PC-3 (cell line): ENCODE data around the gene POP5. TPM values are rescaled to one million over a fixed set of nuclear protein-coding genes. Genes with fewer than 3 reads are reported as not detected.

ENCODE experiments used
- ATAC-seq: fragments of 200-7000 bp; cut with Tn5 transposase; 2 replicates; pipeline ENCODE4 v1.9.1; 2020; ENCODE audit warnings: mild to moderate bottlenecking, moderate library complexity
- Bru-seq: library from RNA; stranded (reverse); fragments of 400-500 nt; gene quantifications from one replicate; lab custom pipeline; 2021; lab: Mats Ljungman, UMichigan
- BruChase-seq, 2 experiments: library from RNA; stranded (reverse); fragments of 400-500 nt; gene quantifications; one replicate each; lab custom pipeline; 2021; lab: Mats Ljungman, UMichigan
- BruUV-seq: library from RNA; stranded (reverse); fragments of 400-500 nt; replicated peaks from 2 replicates; lab custom pipeline; 2021; lab: Mats Ljungman, UMichigan
- CTCF ChIA-PET: fragments of 300-600 bp; sonication (Branson Sonifier 250); formaldehyde crosslinking; loops from one replicate; lab custom pipeline; 2022; ENCODE audit warnings: antibody characterized with exemption; lab: Charles Lee
- POLR2A ChIA-PET: fragments of 300-600 bp; sonication (Branson Sonifier 250); formaldehyde crosslinking; loops from one replicate; lab custom pipeline; 2022; ENCODE audit warnings: antibody characterized with exemption; ENCODE audit not compliant: unreplicated experiment; lab: Charles Lee
- DNase-seq: peaks from one replicate; pipeline ENCODE4 v3.0.0-alpha.2; 2015
- H2AFZ ChIP-seq: fragments of 300-600 bp; sonication (generic); 2 replicates; pipeline ENCODE4 v1.6.0; 2016; ENCODE audit warnings: antibody characterized with exemption, low read length
- H3F3A ChIP-seq: fragments of 300-600 bp; sonication (generic); one replicate; pipeline ENCODE4 v1.6.0; 2017; ENCODE audit warnings: antibody characterized with exemption, low read length, control low read depth, mild to moderate bottlenecking; ENCODE audit not compliant: unreplicated experiment
- H3K27ac ChIP-seq: fragments of 300-600 bp; sonication (generic); 2 replicates; pipeline ENCODE4 v1.5.1; 2016; ENCODE audit warnings: mild to moderate bottlenecking, low read length
- H3K27me3 ChIP-seq: fragments of 300-600 bp; sonication (generic); 2 replicates; pipeline ENCODE4 v1.6.1; 2016; ENCODE audit warnings: low read length, mixed read lengths
- H3K36me3 ChIP-seq: fragments of 300-600 bp; sonication (generic); 2 replicates; pipeline ENCODE4 v1.6.1; 2016; ENCODE audit warnings: low read depth, mixed run types, low read length, mixed read lengths
- H3K4me1 ChIP-seq: fragments of 300-600 bp; sonication (generic); 2 replicates; pipeline ENCODE4 v1.5.1; 2016; ENCODE audit warnings: low read length; ENCODE audit not compliant: insufficient read depth
- H3K4me2 ChIP-seq: fragments of 300-600 bp; sonication (generic); 2 replicates; pipeline ENCODE4 v1.6.0; 2016; ENCODE audit warnings: low read length
- H3K4me3 ChIP-seq: fragments of 300-600 bp; sonication (generic); 2 replicates; pipeline ENCODE4 v1.5.1; 2016; ENCODE audit warnings: mild to moderate bottlenecking, low read length, mixed read lengths
- H3K79me2 ChIP-seq: fragments of 300-600 bp; sonication (generic); 2 replicates; pipeline ENCODE4 v1.6.1; 2017; ENCODE audit warnings: low read length, mixed read lengths
- H3K9ac ChIP-seq: fragments of 300-600 bp; sonication (generic); 2 replicates; pipeline ENCODE4 v1.6.0; 2016; ENCODE audit warnings: mild to moderate bottlenecking, low read length
- H3K9me2 ChIP-seq: fragments of 300-600 bp; sonication (generic); replicated peaks from 2 replicates; pipeline ENCODE4 v1.6.1; 2016; ENCODE audit warnings: mixed run types, low read length, mixed read lengths
- H3K9me3 ChIP-seq: fragments of 300-600 bp; sonication (generic); 2 replicates; pipeline ENCODE4 v1.6.1; 2016; ENCODE audit warnings: low read length, mixed read lengths
- H4K20me1 ChIP-seq: fragments of 300-600 bp; sonication (generic); 2 replicates; pipeline ENCODE4 v1.6.1; 2016; ENCODE audit warnings: low read length, mixed read lengths
- CTCF ChIP-seq: fragments of 300-600 bp; sonication (generic); conservative IDR thresholded peaks from 2 replicates; pipeline ENCODE4 v1.5.1; 2017; ENCODE audit warnings: antibody characterized with exemption, low read depth, mild to moderate bottlenecking, low read length
- EZH2 ChIP-seq: fragments of 300-600 bp; sonication (generic); IDR thresholded peaks from one replicate; pipeline ENCODE4 v1.6.1; 2017; ENCODE audit warnings: antibody characterized with exemption, mild to moderate bottlenecking, low read length; ENCODE audit not compliant: unreplicated experiment
- EZH2phosphoT487 ChIP-seq: fragments of 300-600 bp; sonication (generic); IDR thresholded peaks from 2 replicates; pipeline ENCODE4 v1.6.1; 2018; ENCODE audit warnings: mild to moderate bottlenecking, antibody characterized with exemption, low read length, borderline replicate concordance
- intact Hi-C: fragments of 100-400 bp; cut with micrococcal nuclease; formaldehyde crosslinking; loops from 2 replicates; pipeline ENCODE4 v1.9.0; 2023
- long read RNA-seq: library from polyadenylated mRNA; unstranded; transcript quantifications from one replicate; pipeline ENCODE4 v2.0.0, GENCODE V29; 2021; ENCODE audit not compliant: unreplicated experiment
- total RNA-seq: library from RNA; depleted of rRNA; stranded (reverse); fragments of >200 nt; gene quantifications from 2 replicates; pipeline ENCODE4 v1.2.3, GENCODE V29; 2014; rRNA removed

The POP5 gene, protein sequence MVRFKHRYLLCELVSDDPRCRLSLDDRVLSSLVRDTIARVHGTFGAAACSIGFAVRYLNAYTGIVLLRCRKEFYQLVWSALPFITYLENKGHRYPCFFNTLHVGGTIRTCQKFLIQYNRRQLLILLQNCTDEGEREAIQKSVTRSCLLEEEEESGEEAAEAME
- total RNA-seq (83.8 and 89.8 TPM in 2 replicates), Bru-seq, nascent RNA (percentile 81 among the genes with signal in this experiment), BruChase-seq, experiment 1, labeled RNA remaining after a 6-hour chase (percentile 76 among the genes with signal in this experiment), BruChase-seq, experiment 2, labeled RNA remaining after a 2-hour chase (percentile 84 among the genes with signal in this experiment)
- long read RNA-seq, transcript POP5-208 (4 exons, 821 nt) = minor isoform, 23 of 83 reads
- long read RNA-seq, transcript POP5-202 (5 exons, 801 nt) = major isoform, 26 of 83 reads
- long read RNA-seq, transcript POP5-207 (1 exons, 578 nt) = minor isoform, 5 of 83 reads
- long read RNA-seq, partial matches to known transcripts = 5 of 83 reads
- long read RNA-seq, other reads (novel, unspliced or antisense) = 14 of 83 reads

GRCh38 chr12:120580787-120581723, at the start of gene POP5:
Gene POP5 (minus strand): TSS chr12:120581402. CDS start chr12:120581362, 40 bp downstream.
- intact Hi-C loops = loop anchor here (1.0 to 10.0 kb wide), 2 partner anchors 106 to 534 kb away; partner anchors contain the start of gene MLEC
- ATAC-seq (peak; percentile 80), DNase-seq (peak; percentile 100)
- Histone ChIP-seq H3F3A (no peaks in the 10 kb centered on the region), H4K20me1 (no peaks in the 10 kb centered on the region), H3K27ac (peak within 1 kb of the TSS; percentile 40), H3K9me3 (no peaks in the 10 kb centered on the region), H3K4me2 (peak within 1 kb of the TSS; percentile 92), H3K4me3 (peak within 1 kb of the TSS; percentile 95), H3K9me2 (no peaks in the 10 kb centered on the region), H3K9ac (peak within 1 kb of the TSS; percentile 84), H3K79me2 (peaks cover 23% of the 10 kb centered on the region), H2AFZ (peak within 1 kb of the TSS; percentile 82), H3K4me1 (peaks cover 15% of the 10 kb centered on the region), H3K36me3 (peaks cover 35% of the 10 kb centered on the region), H3K27me3 (no peaks in the 10 kb centered on the region)
- TF ChIP-seq EZH2phosphoT487 (no peak), EZH2 (no peak), CTCF (no peak)
- ChIA-PET CTCF (interaction anchor here (0.6 to 3.6 kb wide), 8 partner anchors 24 to 429 kb away, joined by 3 to 37 read pairs (median 4); no protein-coding TSS in a partner anchor), POLR2A (interaction anchor here (0.5 to 0.9 kb wide), 12 partner anchors 29 to 1819 kb away, joined by 3 to 12 read pairs (median 5); partner anchors contain the start of genes CAMKK2 and DYNLL1)
- BruUV-seq = TSS peak; percentile 74

DNA sequence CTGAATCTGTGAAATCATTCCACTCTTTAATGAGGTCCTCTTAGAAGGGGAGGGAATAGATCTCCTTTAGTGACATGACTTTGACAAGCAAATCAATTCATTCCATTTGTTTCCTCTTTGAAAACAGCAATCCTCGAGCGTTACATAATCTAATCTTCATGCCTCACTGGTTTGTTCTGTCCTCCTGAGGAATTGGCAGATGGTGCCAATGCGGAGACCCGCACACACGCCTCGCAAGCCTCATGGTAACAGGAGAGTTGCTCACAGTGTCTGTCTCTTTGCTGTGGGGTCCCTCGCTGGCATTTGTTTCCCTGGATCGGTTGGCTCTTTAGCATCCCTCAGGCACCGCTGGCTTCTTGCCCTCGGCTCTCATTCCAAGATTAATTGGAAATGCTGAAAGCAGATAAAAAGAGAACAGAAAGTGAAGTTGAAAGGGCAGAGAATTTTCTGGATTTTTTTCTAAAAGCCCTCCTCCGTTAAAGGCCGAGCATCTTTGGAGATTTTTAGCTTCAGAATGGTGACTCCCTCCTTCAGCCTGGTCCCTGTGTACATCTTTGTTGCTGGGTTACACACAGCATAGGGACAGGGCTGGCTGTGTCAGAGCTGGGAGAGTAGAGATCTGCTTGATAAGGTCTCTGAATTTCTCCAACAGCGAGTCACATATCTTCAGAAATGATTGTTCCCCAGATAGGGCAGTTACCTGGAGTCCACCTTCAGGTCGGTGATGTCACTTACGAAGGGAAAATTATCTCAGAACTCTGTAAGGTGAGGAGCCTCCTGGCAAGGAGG, 49.1 kb upstream of the POP5 start:
- H3K27me3 ChIP-seq = no peaks in the 10 kb centered on the region; the same call in 1 of the 2 replicates
- no peak overlapping the region for H3K4me3 ChIP-seq
- ChIA-PET POLR2A (no interaction called here), CTCF (no interaction called here)
- no peak overlapping the region for H2AFZ ChIP-seq
- no TSS peak for BruUV-seq
- no peaks in the 10 kb centered on the region for H3K36me3 ChIP-seq
- H3K4me1 ChIP-seq = no peaks in the 10 kb centered on the region
- TF ChIP-seq CTCF (no peak), EZH2phosphoT487 (no peak), EZH2 (no peak)
- no peak overlapping the region for H3K4me2 ChIP-seq
- H4K20me1 ChIP-seq = no peaks in the 10 kb centered on the region
- H3K9ac ChIP-seq = no peak overlapping the region
- DNase-seq = no peak
- no peaks in the 10 kb centered on the region for H3F3A ChIP-seq
- ATAC-seq = no peak
- H3K9me2 ChIP-seq = no peaks in the 10 kb centered on the region
- intact Hi-C loops = no loop called here
- H3K27ac ChIP-seq = no peak overlapping the region
- no peaks in the 10 kb centered on the region for H3K79me2 ChIP-seq
- H3K9me3 ChIP-seq = no peaks in the 10 kb centered on the region
